Ishikawa (cell line): ENCODE results near the gene FALEC.

ENCODE experiments used
- CEBPB ChIP-seq: IDR thresholded peaks from 2 replicates; pipeline ENCODE4 v1.6.1; 2012
- RAD21 ChIP-seq: IDR thresholded peaks from 2 replicates; pipeline ENCODE4 v1.6.1; 2012; ENCODE audit warnings: low read depth
- TAF1 ChIP-seq: IDR thresholded peaks from 2 replicates; pipeline ENCODE4 v1.6.1; 2012; ENCODE audit warnings: low read depth, mild to moderate bottlenecking
- TEAD4 ChIP-seq: IDR thresholded peaks from 2 replicates; pipeline ENCODE4 v1.6.1; 2012

GRCh38 chr1:150548324-150548631, 32.7 kb downstream of the FALEC start:
- TF ChIP-seq TEAD4 (no peak), CEBPB (no peak), RAD21 (no peak), TAF1 (no peak)
